Ovary (tissue), 9 donors: ENCODE results near the gene CSNK1E. TPM values are rescaled to one million over a fixed set of nuclear protein-coding genes. Genes with fewer than 3 reads are reported as not detected.

Source experiments
- DNase-seq, 5 donors: peaks; one replicate each; pipeline ENCODE4 v3.0.0-alpha.2; 2019 to 2020
- H3K27ac ChIP-seq, 2 donors: fragments of 200-600 bp; one replicate each; pipeline versions ENCODE4 v1.5.1 to v1.8.0; 2019 to 2022
- H3K27me3 ChIP-seq: fragments of 200-600 bp; one replicate; pipeline ENCODE4 v1.8.0; 2022
- H3K36me3 ChIP-seq: fragments of 200-600 bp; sonication (generic); one replicate; pipeline ENCODE4 v1.5.1; 2019
- H3K4me1 ChIP-seq: one replicate; pipeline ENCODE4 v1.8.1; 2013; ENCODE audit warnings: mild to moderate bottlenecking, moderate library complexity; ENCODE audit not compliant: insufficient read depth
- H3K4me3 ChIP-seq: fragments of 200-600 bp; sonication (generic); one replicate; pipeline ENCODE4 v1.5.1; 2017
- H3K9me3 ChIP-seq, 2 donors: fragments of 200-600 bp in 1 of 2; sonication (generic) in 1 of 2; one replicate each; pipeline versions ENCODE4 v1.5.1 to v1.8.1; 2013 to 2019; ENCODE audit warnings: mild to moderate bottlenecking in 1 of 2, moderate library complexity in 1 of 2
- CTCF ChIP-seq, 3 donors: fragments of 450-650 bp in 2 of 3; fragments of 200-600 bp in 1 of 3; IDR thresholded peaks; one replicate each; pipeline versions ENCODE4 v1.5.1 to v1.8.0; 2016 to 2022; ENCODE audit warnings: antibody characterized with exemption in 3 of 3, mild to moderate bottlenecking in 1 of 3
- EP300 ChIP-seq: sonication (generic); formaldehyde crosslinking; IDR thresholded peaks from one replicate; pipeline ENCODE4 v1.6.1; 2017; ENCODE audit warnings: antibody characterized with exemption
- POLR2A ChIP-seq: fragments of 450-650 bp; IDR thresholded peaks from one replicate; pipeline ENCODE4 v1.6.1; 2017; ENCODE audit warnings: antibody characterized with exemption, mild to moderate bottlenecking, moderate library complexity
- WGBS, 3 donors: extraction: QIAGEN DNeasy Blood & Tissue Kit in 1 of 3; methylation state at CpG; one replicate each; pipeline versions ENCODE4 v1.1.5 to v1.1.7; 2013 to 2017; 5-methylcytosine and 5-hydroxymethylcytosine counted together
- intact Hi-C, 4 donors: fragments of 100-400 bp; cut with DNase I; formaldehyde crosslinking; loops; one replicate each; pipeline versions ENCODE4 v1.11.0 to v1.15.1; 2022 to 2023
- polyA plus RNA-seq, 2 donors: library from polyadenylated mRNA; stranded (reverse); fragments of 200-250 nt in 1 of 2; fragments of 350-450 nt in 1 of 2; fragmentation: Illumina TruSeq in 1 of 2; extraction: RNeasy Lipid Tissue Mini Kit (QIAGEN cat#74804) in 1 of 2; gene quantifications; one replicate each; pipeline ENCODE4 v1.2.3, GENCODE V29; 2013 to 2014
- total RNA-seq, 7 donors: library from RNA; depleted of rRNA in 2 of 7; stranded (reverse); fragments of >200 nt in 2 of 7; fragmentation: NEBNext Ultra II Directional in 3 of 7; extraction: Animal tissue kit (Norgen Biotek cat#: 25700) in 3 of 7; gene quantifications; one replicate each; pipeline versions ENCODE4 v1.1.0 to v1.2.4, GENCODE V29; 2016 to 2023
- donor health status: DM: no; HTN: no; CAD: no; lungs with moderate emphysema.
- donor health status: DM: no; HTN: no; CAD: no.
- donor health status: Bipolar disorder and iron deficiency.
- donor health status: DM: yes; HTN: yes; CAD: no.
- donor health status: DM: no; HTN: no; CAD: no.
- donor health status: DM: yes; HTN: yes; CAD: no.

The CSNK1E gene
- total and polyA plus RNA-seq, 9 donors: 61.4 to 161 (median 105) TPM

DNA sequence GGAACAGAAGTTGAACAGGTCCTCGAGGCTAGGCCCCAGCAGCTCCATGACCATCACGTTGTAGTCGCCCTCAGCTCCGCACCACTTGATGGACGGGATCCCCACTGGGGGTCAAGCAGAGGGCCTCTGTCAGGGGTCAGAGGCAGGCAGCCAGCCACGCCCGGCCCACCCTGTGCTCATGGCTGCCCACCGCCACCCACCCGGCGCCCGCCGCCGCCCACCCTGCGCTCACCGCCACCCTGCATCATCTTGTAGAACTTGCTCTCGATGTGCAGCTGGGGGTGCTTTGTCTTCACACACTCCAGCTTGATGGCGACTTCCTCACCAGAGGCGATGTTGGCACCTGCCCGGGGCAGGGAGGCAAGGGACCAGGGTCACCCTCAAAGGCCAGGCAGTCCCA lies 14.3 kb downstream of the CSNK1E start:
- no peaks in the 10 kb centered on the region for H3K27me3 ChIP-seq
- H3K36me3 ChIP-seq: no peaks in the 10 kb centered on the region
- TF ChIP-seq POLR2A (no peak), CTCF (IDR thresholded peaks at IDR 0.05) (no peak), EP300 (no peak)
- no peaks in the 10 kb centered on the region for H3K9me3 ChIP-seq
- DNase-seq: no peak
- intact Hi-C loops: no loop called here
- no peak overlapping the region for H3K4me3 ChIP-seq
- WGBS, 3 donors: 86 to 94% (median 91%) methylated on average over 19 of the region's 19 CpGs
- peaks cover 16% of the 10 kb centered on the region for H3K4me1 ChIP-seq
- H3K27ac ChIP-seq: no peak overlapping the region

GRCh38 chr22:38300946-38301345 lies 16.3 kb downstream of the CSNK1E start:
- WGBS, 3 donors: 72 to 79% (median 77%) methylated on average over 3 of the region's 3 CpGs
- Histone ChIP-seq H3K4me3 (no peak overlapping the region), H3K9me3 (no peaks in the 10 kb centered on the region), H3K27me3 (no peaks in the 10 kb centered on the region), H3K27ac (no peak overlapping the region), H3K4me1 (peaks cover 15% of the 10 kb centered on the region), H3K36me3 (no peaks in the 10 kb centered on the region)
- TF ChIP-seq POLR2A (no peak), EP300 (no peak), CTCF (IDR thresholded peaks at IDR 0.05) (no peak)
- intact Hi-C loops: no loop called here
- no peak for DNase-seq

GRCh38 chr22:38300197-38300945 lies 16.9 kb downstream of the CSNK1E start:
- no peaks in the 10 kb centered on the region for H3K36me3 ChIP-seq
- no peak for TF ChIP-seq EP300
- no peak for TF ChIP-seq CTCF (IDR thresholded peaks at IDR 0.05)
- no peak for TF ChIP-seq POLR2A
- no peak overlapping the region for H3K4me3 ChIP-seq
- H3K4me1 ChIP-seq: peaks cover 10% of the 10 kb centered on the region
- 81 to 87% (median 86%) methylated on average over 26 of the region's 26 CpGs for WGBS, 3 donors
- H3K27me3 ChIP-seq: no peaks in the 10 kb centered on the region
- H3K9me3 ChIP-seq: no peaks in the 10 kb centered on the region
- H3K27ac ChIP-seq: no peak overlapping the region
- intact Hi-C loops: no loop called here
- no peak for DNase-seq

DNA sequence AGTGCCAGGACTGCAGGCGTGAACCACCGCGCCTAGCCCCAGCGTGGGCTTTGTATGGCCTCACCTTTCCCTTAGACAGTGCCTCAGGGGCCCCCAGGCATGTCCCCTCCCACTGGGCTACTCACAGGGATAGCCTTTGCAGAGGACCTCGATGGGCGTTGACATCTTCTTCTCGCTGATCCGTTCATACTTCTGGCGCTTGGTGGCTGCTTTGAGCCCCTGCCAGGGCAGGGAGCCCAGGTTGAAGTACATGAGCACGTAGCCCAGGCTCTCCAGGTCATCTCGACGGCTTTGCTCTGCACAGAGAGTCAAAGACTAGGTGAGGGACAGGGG lies 17.5 kb downstream of the CSNK1E start:
- intact Hi-C loops: no loop called here
- H3K4me1 ChIP-seq: peaks cover 10% of the 10 kb centered on the region
- H3K4me3 ChIP-seq: no peak overlapping the region
- DNase-seq: no peak
- H3K27ac ChIP-seq: no peak overlapping the region
- no peaks in the 10 kb centered on the region for H3K27me3 ChIP-seq
- WGBS, 3 donors: 75 to 81% (median 79%) methylated on average over 12 of the region's 12 CpGs
- TF ChIP-seq EP300 (no peak), CTCF (IDR thresholded peaks at IDR 0.05) (no peak), POLR2A (no peak)
- no peaks in the 10 kb centered on the region for H3K36me3 ChIP-seq
- no peaks in the 10 kb centered on the region for H3K9me3 ChIP-seq
